ENCODE results near the gene KIF6.

Gene KIF6

GRCh38 chr6:39353698-39354315 lies 371.4 kb downstream of the KIF6 start:
- Histone ChIP-seq H3F3A (ENCODE audit: insufficient read depth) (no peaks in the 10 kb centered on the region), H3K4me3 (ENCODE audit: insufficient read depth, low read length, poor library complexity, severe bottlenecking) (no peak overlapping the region), H3K4me2 (ENCODE audit: low read depth, low read length, poor library complexity, severe bottlenecking) (no peak overlapping the region), H4K20me1 (ENCODE audit: low read depth, low read length) (no peaks in the 10 kb centered on the region), H3K27ac (ENCODE audit: low read depth, low read length) (no peak overlapping the region), H2AFZ (ENCODE audit: low read depth, low read length, severe bottlenecking) (no peak overlapping the region), H3K36me3 (ENCODE audit: low read length) (no peaks in the 10 kb centered on the region), H3K9me2 (replicated peaks; ENCODE audit: insufficient read depth, low read length) (no peaks in the 10 kb centered on the region), H3K9ac (ENCODE audit: low read length) (no peak overlapping the region), H3K9me3 (ENCODE audit: insufficient read depth, low read length) (no peaks in the 10 kb centered on the region), H3K79me2 (ENCODE audit: insufficient read depth, low read length) (no peaks in the 10 kb centered on the region), H3K27me3 (ENCODE audit: low read length) (no peaks in the 10 kb centered on the region)
- no peak for TF ChIP-seq CTCF (IDR thresholded peaks at IDR 0.05; ENCODE audit: insufficient read depth, low read length, poor library complexity, severe bottlenecking)

- Histone ChIP-seq H3F3A (ENCODE audit: insufficient read depth) (no peaks in the 10 kb centered on the region), H3K36me3 (ENCODE audit: low read length) (no peaks in the 10 kb centered on the region), H3K9ac (ENCODE audit: low read length) (no peak overlapping the region), H3K79me2 (ENCODE audit: insufficient read depth, low read length) (no peaks in the 10 kb centered on the region), H3K9me3 (ENCODE audit: insufficient read depth, low read length) (no peaks in the 10 kb centered on the region), H3K9me2 (replicated peaks; ENCODE audit: insufficient read depth, low read length) (no peaks in the 10 kb centered on the region), H2AFZ (ENCODE audit: low read depth, low read length, severe bottlenecking) (no peak overlapping the region), H3K27ac (ENCODE audit: low read depth, low read length) (no peak overlapping the region), H3K27me3 (ENCODE audit: low read length) (no peaks in the 10 kb centered on the region), H4K20me1 (ENCODE audit: low read depth, low read length) (no peaks in the 10 kb centered on the region), H3K4me2 (ENCODE audit: low read depth, low read length, poor library complexity, severe bottlenecking) (no peak overlapping the region), H3K4me3 (ENCODE audit: insufficient read depth, low read length, poor library complexity, severe bottlenecking) (no peak overlapping the region)
- no peak for TF ChIP-seq CTCF (IDR thresholded peaks at IDR 0.05; ENCODE audit: insufficient read depth, low read length, poor library complexity, severe bottlenecking)
- no peak for TF ChIP-seq EZH2phosphoT487 (conservative IDR thresholded peaks at IDR 0.05; ENCODE audit: low read length)
Observed at GRCh38 chr6:39350723-39351505, 374.3 kb downstream of the KIF6 start.

GRCh38 chr6:39348740-39349139 lies 376.5 kb downstream of the KIF6 start:
- H3K4me3 ChIP-seq (ENCODE audit: insufficient read depth, low read length, poor library complexity, severe bottlenecking), result no peak overlapping the region
- no peaks in the 10 kb centered on the region for H4K20me1 ChIP-seq (ENCODE audit: low read depth, low read length)
- H3K79me2 ChIP-seq (ENCODE audit: insufficient read depth, low read length), result no peaks in the 10 kb centered on the region
- H3K9ac ChIP-seq (ENCODE audit: low read length), result no peak overlapping the region
- no peak overlapping the region for H2AFZ ChIP-seq (ENCODE audit: low read depth, low read length, severe bottlenecking)
- no peaks in the 10 kb centered on the region for H3K9me2 ChIP-seq (replicated peaks; ENCODE audit: insufficient read depth, low read length)
- H3K36me3 ChIP-seq (ENCODE audit: low read length), result no peaks in the 10 kb centered on the region
- no peak overlapping the region for H3K27ac ChIP-seq (ENCODE audit: low read depth, low read length)
- TF ChIP-seq EZH2phosphoT487 (conservative IDR thresholded peaks at IDR 0.05; ENCODE audit: low read length), result no peak
- no peak for TF ChIP-seq CTCF (IDR thresholded peaks at IDR 0.05; ENCODE audit: insufficient read depth, low read length, poor library complexity, severe bottlenecking)
- no peaks in the 10 kb centered on the region for H3F3A ChIP-seq (ENCODE audit: insufficient read depth)
- H3K4me2 ChIP-seq (ENCODE audit: low read depth, low read length, poor library complexity, severe bottlenecking), result no peak overlapping the region
- no peaks in the 10 kb centered on the region for H3K27me3 ChIP-seq (ENCODE audit: low read length)
- H3K9me3 ChIP-seq (ENCODE audit: insufficient read depth, low read length), result no peaks in the 10 kb centered on the region
